GM18498 (cell line): ENCODE results near the gene ADRB1.

Experiments used
- ATAC-seq: cut with Tn5 transposase; IDR thresholded peaks from one replicate; pipeline ENCODE4 v1.9.1; 2021; ENCODE audit warnings: mild to moderate bottlenecking, moderate library complexity; ENCODE audit not compliant: unreplicated experiment

Gene ADRB1

DNA sequence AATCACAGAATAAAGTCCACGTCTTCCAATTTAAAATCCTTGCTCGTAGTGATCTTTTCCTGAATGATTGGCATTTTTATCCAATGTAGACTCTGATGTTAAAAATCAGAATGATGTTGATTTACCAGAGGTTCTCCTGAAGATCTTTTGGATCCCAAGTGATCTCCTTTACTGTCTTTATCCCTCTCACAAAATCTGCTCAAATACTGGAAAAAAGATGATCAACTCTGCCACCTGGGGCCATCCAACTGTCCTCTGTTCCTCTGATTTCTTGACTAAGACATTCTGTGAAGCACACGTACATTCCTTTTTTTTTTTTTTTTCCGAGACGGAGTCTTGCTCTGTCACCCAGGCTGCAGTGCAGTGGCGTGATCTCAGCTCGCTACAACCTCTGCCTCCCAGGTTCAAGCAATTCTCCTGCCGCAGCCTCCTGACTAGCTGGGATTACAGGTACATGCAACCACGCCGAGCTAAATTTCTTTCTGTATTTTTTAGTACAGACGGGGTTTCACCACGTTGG, 18.0 kb upstream of the ADRB1 start:
- no peak for ATAC-seq

GRCh38 chr10:114026189-114027040, 17.3 kb upstream of the ADRB1 start:
- ATAC-seq, result peak; percentile 41

DNA sequence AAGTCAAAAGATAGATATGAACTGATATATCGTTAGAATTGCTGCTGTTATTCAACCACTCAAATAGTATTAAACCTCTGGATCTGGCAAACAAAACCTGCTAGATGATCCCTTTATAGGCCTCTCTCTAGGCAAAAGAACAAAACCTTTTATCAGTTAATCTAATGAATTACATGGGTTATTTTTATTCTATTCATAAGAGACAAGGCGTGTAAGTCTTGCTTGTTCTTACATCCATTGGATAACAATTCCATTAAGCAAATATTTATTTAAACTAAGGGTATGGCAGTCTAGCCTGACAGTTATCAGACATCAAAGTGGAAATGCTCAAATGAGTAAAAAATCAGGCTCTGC, 16.6 kb upstream of the ADRB1 start:
- no peak for ATAC-seq

- no peak for ATAC-seq
Observed at GRCh38 chr10:114027951-114028350, 15.7 kb upstream of the ADRB1 start.

DNA sequence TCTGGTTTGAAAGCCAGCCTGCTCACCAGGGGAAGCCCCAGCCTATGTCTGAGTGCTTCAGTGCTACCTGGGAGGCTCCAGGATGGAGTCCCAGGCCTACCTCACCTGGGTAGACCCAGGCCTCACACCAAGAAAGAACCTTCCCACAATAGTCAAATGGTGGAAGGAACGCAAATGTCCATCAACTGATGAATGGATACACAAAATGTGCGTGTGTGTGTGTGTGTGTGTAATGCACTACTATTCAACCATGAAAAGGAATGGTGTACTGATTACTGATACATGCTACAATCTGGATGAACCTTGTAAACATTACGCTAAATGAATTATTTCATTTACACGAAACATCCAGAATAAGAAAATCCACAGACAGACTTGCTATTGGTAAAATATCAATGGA, 15.2 kb upstream of the ADRB1 start:
- no peak for ATAC-seq

- ATAC-seq, result no peak
Observed at GRCh38 chr10:114029655-114030054, 14.0 kb upstream of the ADRB1 start.

DNA sequence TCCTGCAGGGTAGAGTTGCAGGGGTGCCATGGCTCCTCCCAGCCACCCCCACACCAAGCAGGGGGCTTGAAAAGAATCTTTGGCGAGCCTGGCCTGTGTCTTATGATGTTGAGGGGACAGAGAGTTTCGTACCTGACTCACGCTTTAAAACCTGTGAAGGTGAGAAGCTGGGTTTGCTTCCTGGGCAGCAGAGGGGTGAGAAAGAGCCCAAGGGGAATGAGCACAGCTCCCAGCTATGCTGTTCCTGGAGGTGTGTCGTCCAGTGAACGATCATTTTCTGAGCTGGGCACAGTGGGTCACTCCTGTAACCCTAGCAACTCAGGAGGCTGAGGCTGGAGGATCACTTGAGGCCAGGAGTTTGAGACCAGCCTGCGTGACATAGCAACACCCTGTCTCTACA, 13.5 kb upstream of the ADRB1 start:
- no peak for ATAC-seq

DNA sequence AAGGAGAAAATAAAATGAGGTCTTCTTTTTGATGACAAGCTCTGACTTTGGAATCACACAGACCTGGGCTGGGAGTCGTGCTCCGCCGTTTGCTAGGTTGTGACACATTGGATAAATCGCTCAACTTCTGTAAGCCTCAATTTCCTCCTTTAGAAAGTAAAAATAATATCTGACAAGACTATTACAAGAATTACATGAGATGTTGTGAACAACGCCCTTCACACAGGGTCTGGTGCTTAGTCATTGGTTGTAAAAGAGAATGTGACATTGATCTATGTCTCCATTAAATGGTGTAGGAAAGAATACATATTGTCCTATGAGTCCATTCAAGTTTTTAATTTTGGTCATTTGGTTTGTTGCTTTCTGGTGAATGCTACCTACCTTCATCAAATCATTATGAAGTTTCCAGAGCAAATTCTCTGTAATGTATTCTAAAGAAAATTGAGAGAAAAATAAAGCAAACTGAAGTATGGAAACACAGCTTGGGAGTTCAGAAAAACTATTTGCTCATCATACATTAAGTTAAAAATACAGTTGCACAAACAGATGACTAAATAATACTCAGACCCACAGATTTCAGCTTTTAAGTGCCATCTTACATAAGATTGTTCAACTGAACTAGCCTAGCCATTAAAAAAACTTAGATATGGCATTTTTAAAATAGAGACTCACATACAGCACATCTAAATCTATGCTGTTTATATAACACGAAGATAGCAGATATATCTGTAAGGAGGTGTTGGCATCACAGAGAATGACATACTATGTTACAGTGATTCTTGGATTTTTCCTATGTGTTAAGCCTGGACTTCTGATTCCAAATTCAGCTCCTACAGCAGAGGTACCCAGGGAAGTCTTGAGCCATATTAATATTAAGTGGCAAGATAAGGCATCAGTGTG, 12.3 kb upstream of the ADRB1 start:
- ATAC-seq, result no peak

DNA sequence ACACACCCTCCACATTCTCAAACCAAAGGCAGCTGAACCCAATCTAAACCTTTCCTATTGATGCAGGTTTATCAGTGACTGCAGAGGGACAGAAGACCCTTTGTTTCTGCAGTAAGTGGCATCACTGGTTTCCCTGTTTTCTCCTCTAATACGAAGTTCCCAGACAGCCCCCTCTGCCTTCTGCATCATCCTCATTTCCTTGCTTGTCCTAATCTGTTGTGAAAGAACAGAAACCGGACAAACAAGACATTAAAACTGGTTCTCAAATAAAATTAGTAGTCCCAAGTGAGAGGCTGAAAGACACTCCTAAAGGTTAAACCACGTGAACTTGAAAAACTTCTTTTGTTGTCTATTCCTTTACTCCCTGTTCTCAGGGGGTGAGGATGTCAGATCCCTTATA, 10.1 kb upstream of the ADRB1 start:
- ATAC-seq, result no peak

GRCh38 chr10:114034923-114035645, 8.6 kb upstream of the ADRB1 start:
- no peak for ATAC-seq

GRCh38 chr10:114035791-114036190, 7.9 kb upstream of the ADRB1 start:
- ATAC-seq, result no peak

GRCh38 chr10:114038819-114039218, 4.8 kb upstream of the ADRB1 start:
- no peak for ATAC-seq

- ATAC-seq, result no peak
Observed at GRCh38 chr10:114041166-114041565, 2.5 kb upstream of the ADRB1 start.

DNA sequence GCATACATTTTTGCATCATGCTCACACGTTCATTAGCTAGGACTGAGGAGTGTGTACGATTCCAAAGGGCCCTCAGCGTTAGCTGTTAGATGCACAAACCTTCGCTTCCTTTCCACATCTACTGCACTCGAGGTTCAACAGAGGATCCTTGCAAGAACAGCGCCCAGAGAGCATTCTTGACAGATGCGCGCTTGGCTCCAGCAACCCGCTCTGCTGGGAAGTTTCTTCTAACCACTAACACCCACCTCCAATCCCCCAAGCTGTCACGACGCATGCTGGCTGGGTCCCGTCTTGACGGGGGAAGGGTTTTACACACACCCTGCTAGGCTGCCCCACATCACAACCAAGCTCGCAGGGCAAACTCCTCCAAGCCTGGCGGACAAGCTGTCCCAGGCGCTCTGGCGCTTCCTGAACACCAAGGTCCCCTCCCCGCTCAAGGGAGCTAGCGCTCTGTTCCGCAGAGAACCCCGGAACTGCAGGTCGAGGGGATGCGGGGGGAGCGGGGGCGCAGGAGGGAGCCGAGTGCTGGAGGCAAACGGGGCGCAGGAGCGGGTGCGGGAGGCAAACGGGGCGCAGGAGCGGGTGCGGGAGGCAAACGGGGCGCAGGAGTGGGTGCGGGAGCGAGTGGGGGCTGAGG, 653 bp upstream of the ADRB1 start:
- ATAC-seq, result peak; percentile 50

DNA sequence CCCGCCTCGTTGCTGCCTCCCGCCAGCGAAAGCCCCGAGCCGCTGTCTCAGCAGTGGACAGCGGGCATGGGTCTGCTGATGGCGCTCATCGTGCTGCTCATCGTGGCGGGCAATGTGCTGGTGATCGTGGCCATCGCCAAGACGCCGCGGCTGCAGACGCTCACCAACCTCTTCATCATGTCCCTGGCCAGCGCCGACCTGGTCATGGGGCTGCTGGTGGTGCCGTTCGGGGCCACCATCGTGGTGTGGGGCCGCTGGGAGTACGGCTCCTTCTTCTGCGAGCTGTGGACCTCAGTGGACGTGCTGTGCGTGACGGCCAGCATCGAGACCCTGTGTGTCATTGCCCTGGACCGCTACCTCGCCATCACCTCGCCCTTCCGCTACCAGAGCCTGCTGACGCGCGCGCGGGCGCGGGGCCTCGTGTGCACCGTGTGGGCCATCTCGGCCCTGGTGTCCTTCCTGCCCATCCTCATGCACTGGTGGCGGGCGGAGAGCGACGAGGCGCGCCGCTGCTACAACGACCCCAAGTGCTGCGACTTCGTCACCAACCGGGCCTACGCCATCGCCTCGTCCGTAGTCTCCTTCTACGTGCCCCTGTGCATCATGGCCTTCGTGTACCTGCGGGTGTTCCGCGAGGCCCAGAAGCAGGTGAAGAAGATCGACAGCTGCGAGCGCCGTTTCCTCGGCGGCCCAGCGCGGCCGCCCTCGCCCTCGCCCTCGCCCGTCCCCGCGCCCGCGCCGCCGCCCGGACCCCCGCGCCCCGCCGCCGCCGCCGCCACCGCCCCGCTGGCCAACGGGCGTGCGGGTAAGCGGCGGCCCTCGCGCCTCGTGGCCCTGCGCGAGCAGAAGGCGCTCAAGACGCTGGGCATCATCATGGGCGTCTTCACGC, 825 bp downstream of the ADRB1 start:
- no peak for ATAC-seq

- no peak for ATAC-seq
Observed at GRCh38 chr10:114045136-114046086, 1.7 kb downstream of the ADRB1 start.

GRCh38 chr10:114046087-114046458, 2.4 kb downstream of the ADRB1 start:
- ATAC-seq, result no peak

DNA sequence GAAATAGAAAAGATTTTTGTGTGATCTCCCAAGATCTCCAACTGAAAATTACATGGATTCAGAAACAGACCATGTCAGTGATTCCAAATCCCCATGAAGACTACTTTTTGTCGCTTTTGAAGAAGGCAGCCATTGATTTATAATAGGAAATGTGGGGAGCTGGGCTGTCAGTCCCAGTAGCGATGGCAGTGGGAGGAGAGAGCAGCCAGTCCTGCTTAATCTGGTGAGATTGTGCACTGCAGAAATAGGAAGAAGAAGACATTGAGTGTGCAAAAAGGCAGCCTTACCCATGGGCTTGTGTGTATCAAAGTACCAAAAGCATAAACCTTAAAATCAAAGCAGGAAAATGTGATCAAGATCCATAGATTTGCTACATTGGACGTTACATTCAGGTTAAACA, 4.8 kb downstream of the ADRB1 start:
- no peak for ATAC-seq

DNA sequence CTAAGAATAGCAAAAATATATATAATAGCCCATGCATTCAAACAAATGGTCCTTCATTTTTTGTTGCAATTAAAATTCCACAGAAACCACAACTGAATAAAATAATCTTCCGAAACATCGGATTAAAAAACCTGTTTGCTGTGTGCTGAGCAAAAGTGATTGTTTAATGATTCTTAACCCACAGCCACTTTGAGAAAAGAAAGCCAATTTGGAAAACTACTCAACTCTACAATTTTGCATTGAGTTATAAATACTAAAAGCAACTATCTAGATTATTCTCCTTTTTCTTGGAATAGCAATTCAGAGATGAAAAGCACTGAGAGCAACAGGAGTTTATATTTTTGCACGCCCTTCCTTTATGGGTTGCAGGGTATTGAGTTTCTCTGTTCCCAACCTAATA, 8.0 kb downstream of the ADRB1 start:
- ATAC-seq, result no peak
